Measurements from ENCODE around the gene SCUBE1. TPM values are rescaled to one million over a fixed set of nuclear protein-coding genes. Genes with fewer than 3 reads are reported as not detected.

SCUBE1 gene
- total and polyA plus RNA-seq, 2 of the 4 experiments (the other 2 are of a cell fraction): not detected

DNA sequence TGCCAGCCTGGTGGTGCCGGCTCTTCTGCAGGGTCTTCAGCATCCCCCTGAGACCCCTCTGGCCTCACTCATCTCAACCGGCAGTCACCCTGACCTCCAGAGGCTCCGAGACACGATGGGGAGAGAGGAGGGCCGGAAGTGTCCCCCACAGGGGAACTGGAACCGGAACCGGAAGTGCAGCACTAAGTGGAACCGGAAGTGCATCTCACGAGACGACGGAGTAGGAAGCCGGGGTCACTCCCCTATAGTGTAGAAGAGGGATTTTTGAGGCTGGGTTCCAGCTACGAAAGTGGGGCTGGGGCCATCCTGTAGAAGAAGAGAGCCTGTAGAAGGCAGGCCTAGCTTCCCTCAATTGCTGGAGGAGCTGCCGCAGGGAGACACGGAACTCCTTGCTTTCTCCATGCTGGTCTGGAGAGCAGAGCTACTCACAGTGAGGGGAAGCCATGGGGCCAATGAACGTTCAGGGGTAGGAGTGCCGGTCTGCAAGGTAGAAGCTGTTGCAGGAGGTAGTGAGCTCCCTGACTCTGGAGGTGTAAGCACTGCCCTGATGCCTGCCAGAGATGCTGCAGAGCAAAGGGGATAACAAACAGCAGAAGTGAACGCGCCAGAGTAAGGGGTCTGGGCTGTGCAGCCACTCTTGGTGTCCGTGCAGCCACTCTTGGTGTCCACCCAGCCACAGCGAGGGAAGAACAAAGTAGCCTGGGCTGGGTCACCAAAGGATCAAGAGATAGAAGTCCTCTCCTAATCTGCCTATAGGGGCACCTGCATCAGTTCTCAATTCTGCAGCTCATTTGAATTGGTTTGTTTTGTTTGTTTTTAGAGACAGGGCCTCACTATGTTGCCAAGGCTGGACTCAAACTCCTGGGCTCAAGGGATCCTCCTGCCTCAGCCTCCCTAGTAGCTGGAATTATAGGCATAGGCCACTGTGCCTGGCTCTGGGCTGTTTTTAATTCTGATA, 21.9 kb downstream of the SCUBE1 start (continued):
- no peak for TF ChIP-seq RCOR1 (IDR thresholded peaks at IDR 0.05; ENCODE audit: insufficient replicate concordance, low read length)

- H4K5ac ChIP-seq (ENCODE audit: low read depth, low read length): no peak overlapping the region
- no peak overlapping the region for H2BK120ac ChIP-seq (ENCODE audit: low read depth, low read length)
- dilution Hi-C loops (cut with HindIII; ENCODE audit: low sequenced_read_pairs, unreplicated experiment) (no loop called here), in situ Hi-C loops (cut with MboI; ENCODE audit: low sequenced_read_pairs) (no loop called here), intact Hi-C loops (cut with micrococcal nuclease) (no loop called here)
- ATAC-seq (ENCODE audit: low read depth) (no peak), DNase-seq (no peak)
- TF ChIP-seq CHD1 (IDR thresholded peaks at IDR 0.05; ENCODE audit: low read depth, low read length) (no peak), NFE2L2 (IDR thresholded peaks at IDR 0.05; ENCODE audit: low read depth, low read length) (no peak), POLR2A (IDR thresholded peaks at IDR 0.05; ENCODE audit: low read depth, low read length) (no peak), RCOR1 (IDR thresholded peaks at IDR 0.05; ENCODE audit: insufficient replicate concordance, low read length) (no peak)
- TF ChIP-seq, protein P1, sequence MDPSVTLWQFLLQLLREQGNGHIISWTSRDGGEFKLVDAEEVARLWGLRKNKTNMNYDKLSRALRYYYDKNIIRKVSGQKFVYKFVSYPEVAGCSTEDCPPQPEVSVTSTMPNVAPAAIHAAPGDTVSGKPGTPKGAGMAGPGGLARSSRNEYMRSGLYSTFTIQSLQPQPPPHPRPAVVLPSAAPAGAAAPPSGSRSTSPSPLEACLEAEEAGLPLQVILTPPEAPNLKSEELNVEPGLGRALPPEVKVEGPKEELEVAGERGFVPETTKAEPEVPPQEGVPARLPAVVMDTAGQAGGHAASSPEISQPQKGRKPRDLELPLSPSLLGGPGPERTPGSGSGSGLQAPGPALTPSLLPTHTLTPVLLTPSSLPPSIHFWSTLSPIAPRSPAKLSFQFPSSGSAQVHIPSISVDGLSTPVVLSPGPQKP (IDR thresholded peaks at IDR 0.05; ENCODE audit: borderline replicate concordance, low read depth, low read length): no peak
- no peaks in the 10 kb centered on the region for H3K79me1 ChIP-seq (ENCODE audit: low read depth in 1 of 2, low read length in 2 of 2)
- no peak overlapping the region for H2AK5ac ChIP-seq (ENCODE audit: low read depth, low read length)
- no peak overlapping the region for H4K91ac ChIP-seq (ENCODE audit: insufficient read depth, low read depth, low read length)
- no peak overlapping the region for H3K4me2 ChIP-seq (ENCODE audit: low read depth, low read length)
- no peaks in the 10 kb centered on the region for H3K9me1 ChIP-seq (ENCODE audit: insufficient read depth, low read length)
- H3K4ac ChIP-seq (ENCODE audit: low read depth, low read length): no peak overlapping the region
- no peaks in the 10 kb centered on the region for H3K4me1 ChIP-seq (ENCODE audit: control insufficient read depth, insufficient read depth, low read length)
- no peak overlapping the region for H2BK15ac ChIP-seq (ENCODE audit: low read depth, low read length)
- H3K9ac ChIP-seq (ENCODE audit: low read depth, low read length): no peak overlapping the region
- H4K20me1 ChIP-seq (ENCODE audit: insufficient read depth, low read length): no peaks in the 10 kb centered on the region
- no peak overlapping the region for H2AFZ ChIP-seq (replicated peaks; ENCODE audit: low read length, poor library complexity)
- no peak overlapping the region for H2AK9ac ChIP-seq (replicated peaks; ENCODE audit: low read depth, low read length, poor library complexity)
- CTCF ChIA-PET: no interaction called here
- H2BK5ac ChIP-seq (ENCODE audit: low read depth, low read length, poor library complexity, severe bottlenecking): no peak overlapping the region
- H4K8ac ChIP-seq (ENCODE audit: low read depth in 2 of 2, low read length in 2 of 2): no peak overlapping the region
- H2BK20ac ChIP-seq (ENCODE audit: low read depth, low read length): no peak overlapping the region
- H3K36me3 ChIP-seq (ENCODE audit: control insufficient read depth, insufficient read depth, low read length): no peaks in the 10 kb centered on the region
- 28% methylated on average over 2 of the region's 10 CpGs; no CpG with 5 or more reads in 1 of the 2 experiments for WGBS, 2 experiments (ENCODE audit: extremely low coverage in 2 of 2, insufficient read length in 1 of 2)
- no peak overlapping the region for H3K56ac ChIP-seq (ENCODE audit: extremely low read depth, insufficient read depth, low read length)
- no peak overlapping the region for H3K4me3 ChIP-seq (ENCODE audit: insufficient read depth, low read depth, low read length)
- no peak overlapping the region for H3K23ac ChIP-seq (ENCODE audit: low read depth, low read length)
- peaks cover 33% of the 10 kb centered on the region for H3K27me3 ChIP-seq (ENCODE audit: control insufficient read depth, insufficient read depth, low read length)
- no peak overlapping the region for H3K18ac ChIP-seq (ENCODE audit: low read depth, low read length)
- POLR2A ChIA-PET (ENCODE audit: unreplicated experiment): no interaction called here
- H3K9me3 ChIP-seq (ENCODE audit: control insufficient read depth, insufficient read depth, low read length): no peaks in the 10 kb centered on the region
- no TSS peak for BruUV-seq (replicated peaks)
- no peak overlapping the region for H3K27ac ChIP-seq (ENCODE audit: insufficient read depth, low read length)
- H3K14ac ChIP-seq (replicated peaks; ENCODE audit: low read depth, low read length): no peak overlapping the region
Measured at GRCh38 chr22:43319661-43320486, 23.3 kb downstream of the SCUBE1 start.

All from IMR-90 (cell line).